D721Med (cell line): Measurements from ENCODE around the gene UBE2G2.

Experiments used
- DNase-seq: peaks from one replicate; pipeline ENCODE4 v3.0.0; 2011; ENCODE audit warnings: low spot score; ENCODE audit not compliant: insufficient read length
- FAIRE-seq: peaks from 2 replicates; lab custom pipeline; 2011; peaks lifted over from hg19 to GRCh38; lab: Jason Lieb, UNC
- TF ChIP-seq, protein P1 (sequence below): IDR thresholded peaks from 2 replicates; pipeline ENCODE4 v1.5.1; 2012; ENCODE audit warnings: mild to moderate bottlenecking, control low read depth; ENCODE audit not compliant: insufficient read depth; ENCODE audit errors: missing control alignments

The UBE2G2 gene

GRCh38 chr21:44823179-44823660 lies 21.6 kb upstream of the UBE2G2 start:
- no peak for FAIRE-seq
- TF ChIP-seq, protein P1, sequence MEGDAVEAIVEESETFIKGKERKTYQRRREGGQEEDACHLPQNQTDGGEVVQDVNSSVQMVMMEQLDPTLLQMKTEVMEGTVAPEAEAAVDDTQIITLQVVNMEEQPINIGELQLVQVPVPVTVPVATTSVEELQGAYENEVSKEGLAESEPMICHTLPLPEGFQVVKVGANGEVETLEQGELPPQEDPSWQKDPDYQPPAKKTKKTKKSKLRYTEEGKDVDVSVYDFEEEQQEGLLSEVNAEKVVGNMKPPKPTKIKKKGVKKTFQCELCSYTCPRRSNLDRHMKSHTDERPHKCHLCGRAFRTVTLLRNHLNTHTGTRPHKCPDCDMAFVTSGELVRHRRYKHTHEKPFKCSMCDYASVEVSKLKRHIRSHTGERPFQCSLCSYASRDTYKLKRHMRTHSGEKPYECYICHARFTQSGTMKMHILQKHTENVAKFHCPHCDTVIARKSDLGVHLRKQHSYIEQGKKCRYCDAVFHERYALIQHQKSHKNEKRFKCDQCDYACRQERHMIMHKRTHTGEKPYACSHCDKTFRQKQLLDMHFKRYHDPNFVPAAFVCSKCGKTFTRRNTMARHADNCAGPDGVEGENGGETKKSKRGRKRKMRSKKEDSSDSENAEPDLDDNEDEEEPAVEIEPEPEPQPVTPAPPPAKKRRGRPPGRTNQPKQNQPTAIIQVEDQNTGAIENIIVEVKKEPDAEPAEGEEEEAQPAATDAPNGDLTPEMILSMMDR, result no peak

DNA sequence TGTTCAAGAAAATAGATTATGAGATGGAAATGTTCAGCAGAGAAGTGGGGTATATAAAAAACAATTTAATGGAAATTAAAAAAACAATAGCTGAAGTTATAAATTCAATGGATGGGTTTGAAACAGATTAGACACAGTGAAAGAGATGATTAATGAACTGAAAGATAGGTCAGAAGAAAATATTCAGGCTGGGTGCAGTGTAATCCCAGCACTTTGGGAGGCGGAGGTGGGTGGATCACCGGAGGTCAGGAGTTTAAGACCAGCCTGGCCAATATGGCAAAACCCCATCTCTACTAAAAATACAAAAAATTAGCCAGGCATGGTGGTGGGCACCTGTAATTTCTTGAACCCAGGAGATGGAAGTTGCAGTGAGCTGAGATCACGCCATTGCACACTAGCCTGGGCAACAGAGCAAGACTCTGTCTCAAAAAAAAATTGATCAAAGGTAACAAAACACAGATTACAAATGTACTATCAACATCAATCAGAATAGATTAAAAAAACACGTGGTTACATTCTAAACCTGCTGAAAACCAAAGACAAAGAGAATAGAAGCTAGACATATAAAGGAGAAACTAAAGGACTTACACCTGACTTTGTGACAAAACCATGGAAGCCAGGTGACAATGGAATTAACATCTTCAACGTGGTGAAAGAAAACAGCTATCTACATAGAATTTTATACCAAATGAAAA lies 21.0 kb upstream of the UBE2G2 start:
- DNase-seq, result no peak
- FAIRE-seq, result no peak
- TF ChIP-seq, protein P1, result no peak

More at GRCh38 chr21:44823179-44823660, 21.6 kb upstream of the UBE2G2 start:
- no peak for DNase-seq

DNA sequence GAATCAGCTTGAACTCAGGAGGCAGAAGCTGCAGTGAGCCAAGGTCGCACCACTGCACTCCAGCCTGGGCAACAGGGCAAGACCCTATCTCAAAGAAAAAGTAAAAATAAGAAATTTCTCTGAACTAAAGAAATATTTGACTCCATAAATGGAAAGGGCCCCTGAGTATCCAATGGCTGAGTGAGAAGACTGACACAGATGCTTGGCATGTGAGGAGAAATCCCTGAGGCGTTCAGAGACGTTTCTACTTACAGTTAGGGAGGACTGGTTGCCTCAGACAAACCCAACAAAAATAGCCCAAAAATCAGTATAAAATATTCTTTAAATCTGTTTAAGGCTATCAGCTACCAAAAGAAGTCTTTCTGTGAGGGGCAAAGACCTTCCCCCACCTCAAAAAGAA lies 19.2 kb upstream of the UBE2G2 start:
- no peak for DNase-seq
- TF ChIP-seq, protein P1, result no peak
- no peak for FAIRE-seq

DNA sequence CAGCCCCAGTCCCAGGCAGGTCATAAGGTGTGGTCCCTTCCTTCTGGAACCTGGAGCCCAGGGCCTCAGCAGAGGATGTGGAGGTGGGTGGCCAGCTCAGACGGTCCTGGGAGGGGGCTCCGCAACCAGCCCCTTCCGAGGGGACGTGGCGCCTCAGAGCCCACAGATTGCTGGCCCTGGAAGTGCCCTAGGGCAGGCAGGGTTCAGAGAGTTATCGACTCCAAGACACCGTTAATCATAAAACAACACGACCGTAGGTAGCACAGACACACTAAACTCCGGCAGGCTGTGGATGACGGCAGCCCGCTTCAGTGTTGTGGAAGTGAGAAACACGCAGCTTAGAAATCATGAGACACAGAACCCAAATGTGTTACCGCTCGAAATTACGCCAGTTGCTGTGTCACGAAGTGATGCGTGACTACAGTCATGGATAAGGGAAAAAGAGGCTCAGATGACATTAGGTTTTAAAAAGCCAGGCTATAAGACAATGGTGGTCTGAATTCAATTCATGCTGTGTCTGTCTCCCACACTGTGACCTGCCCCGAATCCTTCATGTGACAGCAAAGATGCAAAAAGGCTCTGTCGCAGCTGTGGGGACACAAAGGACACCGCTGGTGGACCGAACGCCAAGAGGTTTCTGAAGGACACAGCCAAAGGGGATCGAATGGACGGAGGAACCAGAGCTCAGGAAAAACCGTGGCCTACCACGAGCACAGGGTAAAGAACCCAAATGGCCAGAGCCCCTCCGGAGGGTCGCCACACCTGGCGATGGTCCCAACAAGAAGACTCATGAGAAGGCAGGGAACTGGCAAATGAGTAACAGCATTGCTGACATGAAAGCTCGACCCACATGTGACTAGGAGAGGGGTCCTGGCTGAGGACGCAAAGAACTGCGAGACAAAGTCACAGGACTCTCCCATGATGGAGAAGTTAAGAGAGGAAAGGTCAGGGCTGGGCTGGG lies 17.9 kb upstream of the UBE2G2 start:
- FAIRE-seq, result no peak
- TF ChIP-seq, protein P1, result no peak

GRCh38 chr21:44818640-44819011 lies 17.0 kb upstream of the UBE2G2 start:
- TF ChIP-seq, protein P1, result no peak
- DNase-seq (no peak), FAIRE-seq (no peak)

More for the DNA sequence above, 17.9 kb upstream of the UBE2G2 start:
- no peak for DNase-seq

GRCh38 chr21:44817914-44818639 lies 16.5 kb upstream of the UBE2G2 start, which contains the start of gene SUMO3:
TSS of gene SUMO3 (minus strand) at chr21:44818062. CDS start at chr21:44817968, 94 bp downstream.
- TF ChIP-seq, protein P1, result no peak
- FAIRE-seq, result no peak
- peak; percentile 62 for DNase-seq
